K562 (cell line): ENCODE results near the gene PDCD1. TPM values are rescaled to one million over a fixed set of nuclear protein-coding genes. Genes with fewer than 3 reads are reported as not detected.

Experiments
- ATF7 ChIP-seq: fragments of 450-650 bp; IDR thresholded peaks from 2 replicates; pipeline ENCODE4 v1.7.1; 2014; ENCODE audit warnings: mild to moderate bottlenecking, moderate library complexity
- CHD1 ChIP-seq: fragments of 200-600 bp; sonication (generic); IDR thresholded peaks from one replicate; pipeline ENCODE4 v1.6.1; 2012; ENCODE audit warnings: mild to moderate bottlenecking, moderate library complexity, low read length, inconsistent platforms
- ETS1 ChIP-seq: conservative IDR thresholded peaks from 2 replicates; pipeline ENCODE4 v1.6.1; 2011; ENCODE audit warnings: low read depth, mild to moderate bottlenecking, low read length; ENCODE audit not compliant: control insufficient read depth
- FOSL1 ChIP-seq: fragments of 200-800 bp; sonication (Bioruptor generic); conservative IDR thresholded peaks from 2 replicates; pipeline ENCODE4 v1.6.1; 2016; ENCODE audit warnings: missing genetic modification characterization, missing compliant biosample characterization
- FOXM1 ChIP-seq, 2 experiments: fragments of 450-650 bp in 1 of 2; sonication (generic) in 1 of 2; formaldehyde crosslinking in 1 of 2; IDR thresholded peaks; 2 replicates each; pipeline versions ENCODE4 v1.6.1 to v1.9.0; 2017 to 2022; ENCODE audit warnings: low read depth in 2 of 2, mild to moderate bottlenecking in 2 of 2, missing genetic modification reagents in 1 of 2, moderate library complexity in 1 of 2
- GABPA ChIP-seq: fragments of 200-800 bp; sonication (Bioruptor generic); conservative IDR thresholded peaks from 2 replicates; pipeline ENCODE4 v1.6.1; 2016; ENCODE audit warnings: low read depth, missing genetic modification characterization, missing compliant biosample characterization
- GTF2A2 ChIP-seq: IDR thresholded peaks from 2 replicates; pipeline ENCODE4 v1.6.1; 2016; ENCODE audit warnings: mild to moderate bottlenecking, missing genetic modification characterization, missing compliant biosample characterization
- HNRNPUL1 ChIP-seq: fragments of 200-400 bp; formaldehyde crosslinking; IDR thresholded peaks from 2 replicates; pipeline ENCODE4 v1.6.1; 2017; ENCODE audit warnings: low read length
- L3MBTL2 ChIP-seq: fragments of 450-650 bp; IDR thresholded peaks from 2 replicates; pipeline ENCODE4 v1.6.1; 2016; ENCODE audit warnings: mild to moderate bottlenecking, moderate library complexity
- MLLT1 ChIP-seq, 2 experiments: fragments of 450-650 bp; IDR thresholded peaks; 2 replicates each; pipeline ENCODE4 v1.6.1; 2016
- NCOA2 ChIP-seq, 2 experiments: fragments of 450-650 bp; IDR thresholded peaks; 2 replicates each; pipeline ENCODE4 v1.6.1; 2018; ENCODE audit warnings: mild to moderate bottlenecking in 2 of 2, moderate library complexity in 1 of 2; ENCODE audit not compliant: partially characterized antibody in 2 of 2
- NFE2 ChIP-seq: IDR thresholded peaks from 2 replicates; pipeline ENCODE4 v1.6.1; 2014; ENCODE audit warnings: antibody characterized with exemption, low read depth
- NFRKB ChIP-seq: fragments of 450-650 bp; IDR thresholded peaks from 2 replicates; pipeline ENCODE4 v1.6.1; 2016; ENCODE audit warnings: low read depth
- POLR2G ChIP-seq: fragments of 200-400 bp; formaldehyde crosslinking; IDR thresholded peaks from 2 replicates; pipeline ENCODE4 v1.6.1; 2017; ENCODE audit warnings: low read depth, mild to moderate bottlenecking, antibody characterized with exemption, low read length, moderate library complexity
- RBM14 ChIP-seq: fragments of 200-400 bp; formaldehyde crosslinking; IDR thresholded peaks from 2 replicates; pipeline ENCODE4 v1.6.1; 2018; ENCODE audit warnings: low read depth, mild to moderate bottlenecking, low read length, moderate library complexity, borderline replicate concordance; ENCODE audit not compliant: insufficient read depth
- SOX6 ChIP-seq: fragments of 450-650 bp; IDR thresholded peaks from 2 replicates; pipeline ENCODE4 v1.6.1; 2014; ENCODE audit warnings: mild to moderate bottlenecking
- TBP ChIP-seq: optimal IDR thresholded peaks from 2 replicates; pipeline ENCODE3; 2011; ENCODE audit warnings: low read depth, low read length, improper control_type of control experiment
- ZFP30 ChIP-seq: fragments of 250-450 bp; sonication (Bioruptor Pico); IDR thresholded peaks from 2 replicates; pipeline ENCODE4 v1.8.0; 2022; ENCODE audit warnings: moderate library complexity, mild to moderate bottlenecking, inconsistent platforms, borderline replicate concordance
- ZNF277 ChIP-seq: fragments of 250-450 bp; sonication (Bioruptor Pico); IDR thresholded peaks from 2 replicates; pipeline ENCODE4 v1.8.0; 2022; ENCODE audit warnings: inconsistent platforms, mild to moderate bottlenecking, moderate library complexity, borderline replicate concordance
- ZNF41 ChIP-seq: fragments of 250-450 bp; sonication (Bioruptor Pico); conservative IDR thresholded peaks from 2 replicates; pipeline ENCODE4 v1.4.0; 2020; ENCODE audit warnings: mild to moderate bottlenecking
- ZNF518B ChIP-seq: fragments of 250-450 bp; sonication (Bioruptor Pico); IDR thresholded peaks from 2 replicates; pipeline ENCODE4 v1.5.0; 2021; ENCODE audit warnings: mild to moderate bottlenecking, moderate library complexity
- polyA plus RNA-seq, 8 experiments: library from polyadenylated mRNA; depleted of rRNA in 4 of 8; stranded (reverse) in 5 of 8; unstranded in 3 of 8; fragments of >200 nt; fragmentation: Nextera tagmentation in 2 of 8; fragmentation: Illumina TruSeq in 1 of 8; extraction: Ambion mirVana in 2 of 8; extraction: Trizol in 1 of 8; gene quantifications; 2 replicates each; pipeline versions ENCODE4 v1.2.1 to v1.2.3, GENCODE V29; 2011 to 2014; ENCODE audit warnings: inconsistent platforms in 1 of 8, missing spikeins in 1 of 8
- total RNA-seq, 7 experiments: library from RNA; depleted of rRNA in 6 of 7; stranded (reverse); fragments of >200 nt in 6 of 7; fragmentation: Illumina TruSeq in 2 of 7; extraction: Trizol in 2 of 7; gene quantifications; 2 replicates each; pipeline versions ENCODE4 v1.2.1 to v1.2.3, GENCODE V29; 2011 to 2021; ENCODE audit warnings: low replicate concordance in 1 of 7

The PDCD1 gene
- total and polyA plus RNA-seq, 9 of the 15 experiments (the other 6 are each of a cell fraction or from before 2014, with no cell fraction given), result 0.15 to 2.5 (median 1.0) TPM; not detected in 2

GRCh38 chr2:241844066-241844728, 14.5 kb downstream of the PDCD1 start (continued):
- TF ChIP-seq ETS1 (0 out of 2 replicates have a peak, but pooled peaks have one; percentile 48), POLR2G (peak; percentile 84), ZNF277 (CRISPR knock-in tag) (no peak), NFRKB (no peak), ZNF41 (CRISPR knock-in tag) (no peak), NCOA2 (IDR thresholded peaks at IDR 0.05; ENCODE audit: partially characterized antibody in 2 of 2) (no peak), ZNF518B (CRISPR knock-in tag) (no peak), GABPA (0 out of 2 replicates have a peak, but pooled peaks have one; percentile 19), SOX6 (no peak), MLLT1 (IDR thresholded peaks at IDR 0.05) (no peak), ZFP30 (CRISPR knock-in tag) (no peak), FOXM1 (IDR thresholded peaks at IDR 0.05; ENCODE audit: low read depth) (no peak), FOXM1 (CRISPR knock-in tag; IDR thresholded peaks at IDR 0.05; ENCODE audit: low read depth) (no peak), FOSL1 (tag) (peak; percentile 91), CHD1 (peak; percentile 25), L3MBTL2 (peak; percentile 78), TBP (peak; percentile 46), HNRNPUL1 (no peak), GTF2A2 (no peak), ATF7 (peak; percentile 46; the same call in 1 of the 2 replicates), RBM14 (no peak), NFE2 (peak; percentile 20; the same call in 1 of the 2 replicates)
